Right renal pelvis (tissue), 4 donors: Measurements from ENCODE around the gene ALKBH8. TPM values are rescaled to one million over a fixed set of nuclear protein-coding genes. Genes with fewer than 3 reads are reported as not detected.
"Not testable (repeated sequence)": the region's sequence is repeated elsewhere in the genome, so short reads cannot be mapped to it uniquely, and the experiment has no call there.

Experiments
- DNase-seq, 4 donors: peaks; one replicate each; pipeline ENCODE4 v3.0.0-alpha.2; 2013; ENCODE audit warnings: low read depth in 4 of 4, low spot score in 3 of 4, missing footprints in 1 of 4
- polyA plus RNA-seq, 4 donors: library from polyadenylated mRNA; unstranded; fragments of 120-200 nt; gene quantifications; one replicate each; pipeline ENCODE4 v1.2.1, GENCODE V29; 2013; ENCODE audit not compliant: insufficient read length in 4 of 4

ALKBH8 gene
- polyA plus RNA-seq, 4 donors, result 10.6 to 13.4 (median 12.8) TPM

- DNase-seq, result no peak
These were observed 15.6 kb upstream of the ALKBH8 start for GRCh38 chr11:107581147-107581546.

- DNase-seq, result not testable (repeated sequence)
These were observed 13.6 kb upstream of the ALKBH8 start for GRCh38 chr11:107579169-107579568.

DNA sequence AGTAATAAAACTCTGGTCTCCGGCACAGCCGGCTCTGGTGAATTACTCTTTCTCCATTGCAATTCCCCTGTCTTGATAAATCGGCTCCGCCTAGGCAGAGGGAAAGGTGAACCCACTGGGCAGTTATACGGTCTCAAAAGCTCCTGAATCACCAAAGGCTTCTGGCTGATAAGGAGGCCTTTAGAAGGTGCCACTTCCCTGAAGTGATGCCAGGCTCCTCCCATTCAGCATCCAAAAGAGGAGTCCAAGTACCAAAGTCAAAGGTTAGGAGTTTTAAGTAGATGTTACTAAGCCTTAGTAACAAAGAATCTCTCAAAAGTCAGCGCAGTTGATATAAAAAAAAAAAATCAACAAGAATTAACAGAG lies 11.8 kb upstream of the ALKBH8 start:
- DNase-seq, result no peak

DNA sequence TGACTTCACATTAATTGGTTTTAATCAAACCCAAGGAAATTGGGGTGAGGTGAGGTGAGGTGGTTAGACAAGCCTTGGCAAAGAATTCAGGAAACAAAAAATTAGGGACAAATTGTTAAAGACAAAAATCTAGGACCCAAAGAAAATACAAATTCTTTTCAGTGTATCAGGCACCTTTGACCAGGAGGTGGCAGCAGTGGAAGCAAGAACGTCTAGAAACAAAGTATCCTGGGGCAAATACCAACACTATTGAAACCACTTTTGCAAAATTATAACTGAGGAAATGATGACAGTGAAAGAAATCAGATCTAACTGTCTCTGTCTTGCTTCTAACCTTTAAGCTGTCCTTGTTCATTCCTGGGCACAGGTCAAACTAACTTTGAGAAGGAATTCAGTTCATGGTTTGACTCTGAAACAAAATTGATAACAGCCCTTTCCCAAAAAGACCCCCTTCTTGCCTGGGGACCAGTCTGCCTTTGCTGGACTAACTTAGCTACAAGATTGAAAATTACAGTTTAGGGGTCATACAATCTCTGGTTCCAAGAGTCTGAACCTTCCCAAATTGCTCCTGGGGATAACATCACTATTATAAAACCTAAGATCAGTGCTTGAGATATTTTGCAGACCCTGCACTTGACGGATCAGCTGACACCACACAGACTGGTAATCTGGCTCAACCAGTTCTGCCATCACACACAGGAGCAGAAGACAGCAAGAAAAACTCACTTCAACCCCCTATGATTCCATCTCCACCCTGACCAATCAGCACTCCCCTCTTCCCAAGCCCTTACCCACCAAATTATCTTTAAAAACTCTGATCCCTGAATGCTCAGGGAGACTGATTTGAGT lies 11.2 kb upstream of the ALKBH8 start:
- not testable (repeated sequence) for DNase-seq

GRCh38 chr11:107573438-107573837 lies 7.9 kb upstream of the ALKBH8 start:
- no peak for DNase-seq

DNA sequence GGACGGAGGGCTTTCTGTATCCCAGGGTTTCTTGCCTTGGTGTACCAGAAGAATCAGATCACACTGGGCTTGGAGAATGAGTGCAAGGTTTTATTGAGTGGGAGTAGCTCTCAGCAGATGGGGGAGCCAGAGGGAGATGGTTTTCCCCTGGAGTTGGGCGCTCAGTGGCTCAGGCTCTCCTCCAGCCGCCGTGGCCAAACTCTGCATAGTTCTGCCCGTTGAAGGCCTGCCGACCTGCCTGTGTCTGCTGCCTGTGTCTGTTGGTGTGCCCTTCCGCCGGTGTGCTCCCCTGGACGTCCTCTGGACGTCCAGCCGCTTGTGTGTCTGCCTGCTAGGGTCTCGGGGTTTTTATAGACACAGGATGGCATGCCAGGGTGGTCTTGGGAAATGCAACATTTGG lies 4.5 kb upstream of the ALKBH8 start:
- DNase-seq, result no peak

DNA sequence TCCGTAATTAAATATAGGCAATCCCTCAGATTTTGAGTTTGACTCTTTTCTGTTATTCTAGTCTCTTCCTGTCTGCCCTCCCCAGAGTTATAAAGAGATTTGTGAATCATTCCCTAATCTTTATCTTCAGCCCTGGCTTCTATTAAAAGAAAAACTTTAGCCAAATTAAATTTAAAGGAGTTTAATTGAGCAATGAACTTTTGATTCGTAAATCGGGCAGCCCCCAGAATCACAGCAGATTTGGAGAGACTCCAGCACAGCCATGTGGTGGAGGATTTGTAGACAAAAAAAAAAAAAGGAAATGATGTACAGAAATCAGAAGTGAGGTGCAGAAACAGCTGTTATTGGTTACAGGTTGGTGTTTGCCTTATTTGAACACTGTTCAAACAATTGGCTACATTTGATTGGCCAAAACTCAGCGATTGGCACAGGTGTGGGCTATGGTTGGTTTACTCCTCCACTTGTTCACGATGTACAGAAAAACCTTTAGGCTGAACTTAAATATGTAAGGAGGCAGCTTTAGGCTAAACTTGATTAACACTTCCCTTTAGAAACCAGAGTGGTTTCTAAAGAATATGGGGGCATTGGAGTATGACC lies 2.3 kb upstream of the ALKBH8 start:
- DNase-seq, result no peak

DNA sequence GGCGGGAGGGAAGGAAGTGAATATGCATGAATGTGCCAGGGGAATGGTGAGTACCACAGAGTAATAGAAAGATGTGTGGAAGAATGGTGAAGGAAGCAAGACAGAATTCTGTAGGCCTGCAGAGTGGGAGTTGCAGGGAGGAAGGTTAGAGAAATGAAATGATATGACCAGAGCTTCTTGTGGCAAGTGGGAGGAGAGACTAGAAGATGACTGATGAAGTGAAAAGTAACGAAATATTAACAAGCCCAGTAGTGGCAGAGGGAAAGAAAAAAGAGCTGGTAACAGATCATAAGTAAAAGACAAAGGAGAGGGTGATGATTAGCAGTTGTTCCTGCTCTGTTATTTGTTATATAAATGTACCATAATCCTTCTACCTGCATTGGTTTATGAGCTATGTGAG lies 1.0 kb upstream of the ALKBH8 start:
- no peak for DNase-seq

GRCh38 chr11:107565955-107566501 lies 493 bp upstream of the ALKBH8 start:
- not testable (repeated sequence) for DNase-seq

DNA sequence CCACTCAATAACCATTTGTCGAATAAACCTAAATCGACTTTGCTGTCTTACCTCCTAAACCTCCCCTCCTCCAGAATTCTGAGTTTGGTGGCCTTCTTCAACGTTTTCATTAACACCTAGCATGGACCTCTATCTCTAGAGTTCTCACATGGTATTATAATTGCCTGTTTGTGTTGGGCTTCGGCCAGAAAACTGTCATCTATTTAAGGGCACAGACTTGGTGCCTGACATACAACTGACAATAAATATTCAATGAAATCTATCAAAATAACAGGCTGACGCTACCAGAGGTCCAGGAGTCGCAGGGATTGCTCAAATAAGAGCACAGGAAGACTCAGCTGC lies 687 bp downstream of the ALKBH8 start:
- no peak for DNase-seq

DNA sequence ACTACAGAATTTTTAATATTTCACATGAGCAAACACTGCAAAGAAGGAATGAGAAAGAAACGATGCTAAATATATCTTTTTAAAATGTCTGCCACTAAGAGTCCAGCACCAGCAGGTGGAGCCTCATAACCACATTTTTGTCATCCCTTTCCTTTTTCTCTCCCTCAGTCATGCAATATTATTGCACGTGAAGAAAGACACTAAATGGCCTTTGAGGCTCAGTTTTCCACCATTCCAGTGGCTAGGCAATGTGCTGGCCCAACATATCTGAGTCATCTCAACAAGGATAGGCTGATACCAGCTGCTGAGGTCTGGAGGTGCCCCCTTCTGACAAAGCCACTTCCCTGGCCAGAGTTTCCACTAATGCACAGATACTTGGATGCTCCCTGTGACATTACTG lies 1.8 kb downstream of the ALKBH8 start:
- DNase-seq, result peak in 2 of 4 donors; percentile 12

DNA sequence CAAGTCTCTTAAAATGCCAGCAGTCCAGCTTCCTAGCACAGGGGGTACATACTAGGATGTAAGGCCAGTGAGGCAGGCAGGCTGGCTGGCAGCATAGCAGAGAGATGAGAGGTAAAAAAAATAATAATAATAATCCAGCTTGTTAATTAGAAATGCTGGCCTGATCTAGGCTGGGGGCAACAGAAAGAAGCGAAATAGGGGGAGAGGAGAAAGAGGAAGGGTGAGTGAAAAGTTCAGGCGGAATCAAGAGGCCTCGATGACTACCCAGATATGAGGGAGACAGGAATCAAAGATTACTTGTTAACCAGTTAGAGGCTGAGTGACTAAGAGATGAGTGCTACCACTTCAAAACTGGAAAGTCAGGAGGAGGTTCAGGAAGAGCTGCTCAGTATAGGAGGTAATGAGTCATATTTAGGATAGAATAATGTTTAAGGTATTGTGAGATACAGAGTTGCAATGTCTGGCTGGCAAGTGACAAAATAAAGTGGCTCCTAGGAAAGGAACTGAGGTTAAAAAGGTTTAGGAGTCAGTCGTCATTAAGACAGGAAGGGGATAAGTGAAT lies 2.8 kb downstream of the ALKBH8 start:
- DNase-seq, result no peak

- no peak for DNase-seq
These were observed 3.8 kb downstream of the ALKBH8 start for GRCh38 chr11:107561688-107562087.

- DNase-seq, result no peak
These were observed 15.2 kb downstream of the ALKBH8 start for GRCh38 chr11:107550304-107550703.

DNA sequence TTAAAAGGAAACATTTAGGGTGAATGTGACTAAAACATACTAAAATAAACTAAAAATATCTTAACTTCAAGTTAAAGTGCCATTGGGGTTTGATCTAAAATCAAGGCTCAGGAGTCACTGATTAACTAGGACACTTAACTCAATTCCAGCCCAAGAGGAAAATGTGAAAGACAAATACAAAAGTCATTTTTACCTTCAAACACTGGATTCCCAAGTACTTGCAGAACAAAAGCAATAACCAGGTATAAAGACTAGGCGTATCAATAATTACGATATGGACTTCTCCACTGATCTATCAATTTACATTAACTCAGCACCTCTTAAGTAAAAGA lies 15.6 kb downstream of the ALKBH8 start:
- no peak for DNase-seq

DNA sequence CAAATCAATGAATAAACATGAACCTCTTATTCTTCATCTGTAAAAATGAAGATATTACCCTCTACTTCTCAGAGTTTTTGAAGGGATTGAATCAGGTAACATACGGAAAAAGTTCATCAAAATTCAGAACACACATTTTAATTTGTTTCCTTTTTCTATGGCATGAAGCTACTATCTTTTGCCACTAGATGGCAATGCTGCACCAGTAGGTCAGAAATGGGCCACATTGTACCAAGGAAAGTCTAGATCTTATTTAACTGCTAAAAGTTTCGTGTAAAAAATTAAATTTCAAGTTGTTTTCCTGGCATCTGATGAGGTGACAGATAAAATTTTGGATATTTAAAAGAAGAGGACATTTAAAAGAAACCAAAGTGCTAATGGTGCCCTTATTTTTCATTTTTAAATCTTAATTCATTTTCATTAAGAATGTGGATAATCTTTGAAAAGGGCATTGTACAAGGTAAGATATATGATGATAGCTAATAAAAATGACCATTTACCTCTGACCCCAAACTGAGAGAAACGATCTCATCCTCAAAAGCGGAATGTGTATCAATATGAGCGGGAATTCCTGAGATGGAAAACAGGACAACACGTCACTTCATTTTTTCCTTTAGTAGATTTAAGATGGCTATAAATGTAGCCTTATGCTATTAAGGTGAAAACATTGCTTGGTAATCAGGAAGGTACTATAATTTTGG lies 16.1 kb downstream of the ALKBH8 start:
- DNase-seq, result peak in 1 of 4 donors; percentile 23

DNA sequence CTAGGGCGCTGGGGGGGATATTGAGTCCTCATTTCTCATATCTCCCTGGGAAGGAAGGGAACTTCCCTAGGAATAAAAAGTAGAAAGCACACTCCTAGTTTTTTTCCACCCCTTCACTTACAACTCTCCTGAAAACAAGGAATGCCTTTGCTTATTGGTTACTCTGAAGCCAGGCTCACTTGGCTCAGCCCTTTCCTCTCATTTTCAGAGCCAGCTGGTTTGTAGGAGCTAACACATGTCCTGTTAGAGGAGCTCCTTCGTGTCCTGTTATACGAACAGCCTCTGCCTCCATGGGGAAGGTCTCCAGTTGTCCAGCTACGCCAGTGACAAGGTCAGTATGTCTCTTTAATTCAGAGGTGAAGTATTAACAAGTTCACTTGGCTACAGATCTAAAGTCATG lies 17.6 kb downstream of the ALKBH8 start:
- DNase-seq, result no peak

DNA sequence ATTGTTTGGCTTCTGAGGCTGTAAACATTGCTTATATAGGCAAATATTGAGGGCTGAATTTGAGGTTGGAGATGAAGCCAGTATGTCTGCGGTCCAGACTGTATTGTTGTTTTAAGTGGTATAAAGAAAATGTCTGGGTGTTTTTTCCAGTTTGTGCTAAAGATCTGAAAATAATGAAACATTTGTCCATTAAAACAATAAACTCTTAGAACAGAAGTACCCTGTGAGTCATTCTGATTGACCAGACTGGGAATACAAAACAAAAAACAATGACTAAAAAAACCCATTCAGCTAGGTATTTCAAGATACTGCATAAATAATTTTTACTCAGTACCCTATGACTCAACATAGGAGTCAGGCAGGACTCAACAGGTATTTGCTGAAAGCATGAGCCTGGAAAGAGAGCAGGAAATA lies 20.4 kb downstream of the ALKBH8 start:
- no peak for DNase-seq

DNA sequence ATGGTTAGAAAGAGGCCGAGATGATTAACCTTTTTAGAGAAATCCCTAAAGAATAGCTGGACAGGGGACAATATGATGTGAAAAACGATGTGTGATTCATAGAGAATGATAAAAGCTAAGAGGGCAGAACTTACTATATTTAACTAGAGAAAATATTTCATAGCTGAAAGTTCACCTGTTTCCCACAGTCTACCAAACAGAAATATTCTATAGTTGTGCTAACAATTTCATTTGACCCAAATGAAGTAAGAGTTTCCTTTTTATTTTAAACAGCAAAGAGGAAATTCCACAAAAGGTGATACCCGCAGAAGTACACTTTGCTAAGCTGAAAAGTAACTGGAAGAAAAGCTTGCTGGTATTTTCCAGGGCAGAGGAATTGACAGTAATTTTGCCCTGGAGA lies 26.7 kb downstream of the ALKBH8 start:
- DNase-seq, result no peak

DNA sequence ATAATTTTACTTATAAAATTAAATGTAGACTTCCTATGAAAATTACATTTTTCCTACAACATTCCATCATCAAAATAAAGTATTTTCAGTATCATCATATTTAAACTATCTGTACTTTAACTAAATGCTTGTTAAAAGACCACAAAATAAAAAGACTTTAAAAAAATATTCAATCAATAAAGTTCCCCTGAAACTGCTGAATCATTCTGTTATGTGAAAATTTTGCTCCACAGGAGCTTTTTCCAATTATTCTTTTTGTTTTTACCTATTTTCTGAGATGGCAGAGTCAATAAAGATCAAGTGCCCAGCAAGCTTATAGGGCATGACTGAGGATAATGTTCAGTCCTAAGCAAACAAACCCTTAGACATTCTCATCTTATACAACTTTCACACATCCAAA lies 27.3 kb downstream of the ALKBH8 start:
- no peak for DNase-seq

DNA sequence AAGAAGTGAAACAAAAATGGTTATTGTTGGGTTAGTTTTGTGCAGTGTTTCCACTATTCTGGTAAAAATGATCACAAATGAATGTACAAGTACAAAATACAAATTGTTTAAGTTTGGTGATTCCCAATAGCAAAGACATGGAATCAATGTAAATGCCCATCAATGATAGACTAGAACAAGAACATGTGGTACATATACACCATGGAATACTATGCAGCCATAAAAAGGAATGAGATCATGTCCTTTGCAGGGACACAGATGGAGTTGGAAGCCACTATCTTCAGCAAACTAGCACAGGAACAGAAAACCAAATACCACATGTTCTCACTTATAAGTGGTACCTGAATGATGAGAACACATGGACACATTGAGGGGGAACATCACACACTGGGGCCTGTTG lies 28.4 kb downstream of the ALKBH8 start:
- DNase-seq, result not testable (repeated sequence)
